IMR-90 (cell line): ENCODE results near the gene SLC22A7. TPM values are rescaled to one million over a fixed set of nuclear protein-coding genes. Genes with fewer than 3 reads are reported as not detected.

Experiments used
- ATAC-seq: fragments of 200-7000 bp; cut with Tn5 transposase; 2 replicates; pipeline ENCODE4 v1.9.1; 2020; ENCODE audit warnings: low read depth, mild to moderate bottlenecking, moderate library complexity
- BruUV-seq: library from RNA; stranded (reverse); fragments of 400-500 nt; replicated peaks from 2 replicates; lab custom pipeline; 2021; lab: Mats Ljungman, UMichigan
- CTCF ChIA-PET: fragments of 300-600 bp; formaldehyde crosslinking; extraction: SDS; loops from one replicate; lab custom pipeline; 2021; ENCODE audit warnings: antibody characterized with exemption; lab: Yijun Ruan, JAX
- POLR2A ChIA-PET: fragments of 300-600 bp; sonication (Branson Sonifier 250); formaldehyde crosslinking; loops from one replicate; lab custom pipeline; 2022; ENCODE audit warnings: antibody characterized with exemption; ENCODE audit not compliant: unreplicated experiment; lab: Charles Lee
- DNase-seq: peaks from one replicate; pipeline ENCODE4 v3.0.0; 2013
- H2AFZ ChIP-seq: replicated peaks from 2 replicates; pipeline ENCODE3; 2013; ENCODE audit warnings: low read length, mild to moderate bottlenecking; ENCODE audit not compliant: poor library complexity
- H2AK5ac ChIP-seq: 2 replicates; pipeline ENCODE4 v1.6.1; 2013; ENCODE audit warnings: low read depth, low read length, inconsistent platforms
- H2AK9ac ChIP-seq: replicated peaks from 2 replicates; pipeline ENCODE3; 2013; ENCODE audit warnings: mild to moderate bottlenecking, low read depth, low read length, moderate library complexity; ENCODE audit not compliant: poor library complexity
- H2BK120ac ChIP-seq: 2 replicates; pipeline ENCODE4 v1.6.1; 2013; ENCODE audit warnings: low read depth, low read length, inconsistent platforms
- H2BK15ac ChIP-seq: 3 replicates; pipeline ENCODE4 v1.6.1; 2013; ENCODE audit warnings: low read depth, low read length, inconsistent platforms
- H2BK20ac ChIP-seq: 2 replicates; pipeline ENCODE4 v1.6.1; 2013; ENCODE audit warnings: low read depth, mild to moderate bottlenecking, inconsistent platforms, low read length, moderate library complexity
- H2BK5ac ChIP-seq: 2 replicates; pipeline ENCODE4 v1.6.1; 2013; ENCODE audit warnings: mild to moderate bottlenecking, low read depth, low read length, inconsistent platforms; ENCODE audit not compliant: poor library complexity, severe bottlenecking
- H3K14ac ChIP-seq: replicated peaks from 2 replicates; pipeline ENCODE4 v1.6.1; 2013; ENCODE audit warnings: low read depth, low read length, inconsistent platforms
- H3K18ac ChIP-seq: 2 replicates; pipeline ENCODE4 v1.6.1; 2013; ENCODE audit warnings: low read depth, low read length, control low read depth
- H3K23ac ChIP-seq: 2 replicates; pipeline ENCODE4 v1.6.1; 2013; ENCODE audit warnings: low read depth, low read length, inconsistent platforms
- H3K27ac ChIP-seq: 2 replicates; pipeline ENCODE4 v1.5.1; 2013; ENCODE audit warnings: mild to moderate bottlenecking, control low read depth, low read length; ENCODE audit not compliant: insufficient read depth
- H3K27me3 ChIP-seq: 2 replicates; pipeline ENCODE4 v1.6.1; 2013; ENCODE audit warnings: low read length; ENCODE audit not compliant: control insufficient read depth, insufficient read depth
- H3K36me3 ChIP-seq: 2 replicates; pipeline ENCODE4 v1.6.1; 2013; ENCODE audit warnings: low read length, mixed read lengths; ENCODE audit not compliant: control insufficient read depth, insufficient read depth
- H3K4ac ChIP-seq: 2 replicates; pipeline ENCODE4 v1.6.1; 2013; ENCODE audit warnings: low read depth, low read length, inconsistent platforms
- H3K4me1 ChIP-seq: 2 replicates; pipeline ENCODE4 v1.6.1; 2013; ENCODE audit warnings: low read length, mixed read lengths; ENCODE audit not compliant: control insufficient read depth, insufficient read depth
- H3K4me2 ChIP-seq: 2 replicates; pipeline ENCODE4 v1.6.1; 2013; ENCODE audit warnings: low read depth, mild to moderate bottlenecking, control low read depth, low read length, moderate library complexity
- H3K4me3 ChIP-seq: 2 replicates; pipeline ENCODE4 v1.5.1; 2013; ENCODE audit warnings: low read depth, mild to moderate bottlenecking, control low read depth, low read length, moderate library complexity; ENCODE audit not compliant: insufficient read depth
- H3K56ac ChIP-seq: 2 replicates; pipeline ENCODE4 v1.6.1; 2013; ENCODE audit warnings: low read length, inconsistent platforms; ENCODE audit not compliant: insufficient read depth; ENCODE audit errors: extremely low read depth
- H3K79me1 ChIP-seq, 2 experiments: 2 replicates each; pipeline ENCODE4 v1.6.1; 2013; ENCODE audit warnings: low read length in 2 of 2, inconsistent platforms in 1 of 2, low read depth in 1 of 2
- H3K9ac ChIP-seq: 2 replicates; pipeline ENCODE4 v1.6.1; 2013; ENCODE audit warnings: low read depth, low read length, control low read depth
- H3K9me1 ChIP-seq: 2 replicates; pipeline ENCODE4 v1.6.1; 2013; ENCODE audit warnings: low read length, inconsistent platforms; ENCODE audit not compliant: insufficient read depth
- H3K9me3 ChIP-seq: 2 replicates; pipeline ENCODE4 v1.6.1; 2013; ENCODE audit warnings: low read length; ENCODE audit not compliant: control insufficient read depth, insufficient read depth
- H4K20me1 ChIP-seq: 2 replicates; pipeline ENCODE4 v1.6.1; 2013; ENCODE audit warnings: low read length, inconsistent platforms; ENCODE audit not compliant: insufficient read depth
- H4K5ac ChIP-seq: 2 replicates; pipeline ENCODE4 v1.6.1; 2013; ENCODE audit warnings: mild to moderate bottlenecking, low read depth, low read length, control low read depth
- H4K8ac ChIP-seq, 2 experiments: 2 replicates each; pipeline ENCODE4 v1.6.1; 2013; ENCODE audit warnings: low read depth in 2 of 2, low read length in 2 of 2, control low read depth in 1 of 2, inconsistent platforms in 1 of 2
- H4K91ac ChIP-seq: 2 replicates; pipeline ENCODE4 v1.6.1; 2013; ENCODE audit warnings: low read depth, low read length, inconsistent platforms; ENCODE audit not compliant: insufficient read depth
- BHLHE40 ChIP-seq: fragments of 150-350 bp; IDR thresholded peaks from 2 replicates; pipeline ENCODE4 v1.6.1; 2016; ENCODE audit warnings: mild to moderate bottlenecking, low read depth, low read length
- CEBPB ChIP-seq: IDR thresholded peaks from 2 replicates; pipeline ENCODE4 v1.6.1; 2012; ENCODE audit warnings: low read depth, low read length, improper control_type of control experiment
- CHD1 ChIP-seq: IDR thresholded peaks from 2 replicates; pipeline ENCODE4 v1.6.1; 2012; ENCODE audit warnings: low read depth, low read length, improper control_type of control experiment
- CTCF ChIP-seq: conservative IDR thresholded peaks from 2 replicates; pipeline ENCODE4 v1.5.1; 2012; ENCODE audit warnings: mild to moderate bottlenecking, low read depth, low read length, improper control_type of control experiment
- ELK1 ChIP-seq: fragments of 150-350 bp; IDR thresholded peaks from 2 replicates; pipeline ENCODE4 v1.6.1; 2016; ENCODE audit warnings: low read depth, mild to moderate bottlenecking, low read length, moderate library complexity, borderline replicate concordance
- FOS ChIP-seq: fragments of 150-350 bp; IDR thresholded peaks from 2 replicates; pipeline ENCODE4 v1.6.1; 2016; ENCODE audit warnings: low read depth, low read length
- MAFK ChIP-seq: IDR thresholded peaks from 2 replicates; pipeline ENCODE4 v1.6.1; 2012; ENCODE audit warnings: low read depth, low read length, improper control_type of control experiment
- MAZ ChIP-seq: IDR thresholded peaks from 2 replicates; pipeline ENCODE4 v1.6.1; 2012; ENCODE audit warnings: low read depth, mild to moderate bottlenecking, low read length, improper control_type of control experiment, moderate library complexity, borderline replicate concordance
- MXI1 ChIP-seq: IDR thresholded peaks from 2 replicates; pipeline ENCODE4 v1.6.1; 2012; ENCODE audit warnings: low read depth, mild to moderate bottlenecking, low read length, moderate library complexity, borderline replicate concordance
- NFE2L2 ChIP-seq: fragments of 150-350 bp; IDR thresholded peaks from 2 replicates; pipeline ENCODE4 v1.6.1; 2016; ENCODE audit warnings: low read depth, mild to moderate bottlenecking, low read length
- POLR2A ChIP-seq: IDR thresholded peaks from 2 replicates; pipeline ENCODE4 v1.6.1; 2012; ENCODE audit warnings: mild to moderate bottlenecking, low read depth, low read length
- RAD21 ChIP-seq: IDR thresholded peaks from 2 replicates; pipeline ENCODE4 v1.6.1; 2012; ENCODE audit warnings: low read length, improper control_type of control experiment
- RCOR1 ChIP-seq: IDR thresholded peaks from 2 replicates; pipeline ENCODE4 v1.6.1; 2012; ENCODE audit warnings: mild to moderate bottlenecking, low read length, improper control_type of control experiment; ENCODE audit not compliant: insufficient replicate concordance
- RFX5 ChIP-seq: IDR thresholded peaks from 2 replicates; pipeline ENCODE4 v1.8.0; 2012; ENCODE audit warnings: low read depth, mild to moderate bottlenecking, low read length, moderate library complexity
- SMC3 ChIP-seq: fragments of 150-350 bp; IDR thresholded peaks from 2 replicates; pipeline ENCODE4 v1.6.1; 2016; ENCODE audit warnings: low read depth, mild to moderate bottlenecking, antibody characterized with exemption, low read length, moderate library complexity
- USF2 ChIP-seq: fragments of 150-350 bp; IDR thresholded peaks from 2 replicates; pipeline ENCODE4 v1.6.1; 2017; ENCODE audit warnings: mild to moderate bottlenecking, antibody characterized with exemption, low read length, low read depth
- WGBS, 2 experiments: methylation state at CpG; one replicate each; pipeline versions ENCODE4 v1.1.5 to v1.1.7; 2013; ENCODE audit warnings: missing lambda C conversion rate in 2 of 2; ENCODE audit not compliant: insufficient read length in 1 of 2; ENCODE audit errors: extremely low coverage in 2 of 2; 5-methylcytosine and 5-hydroxymethylcytosine counted together
- dilution Hi-C: fragments of 300-500 bp; cut with HindIII; formaldehyde crosslinking; loops from one replicate; pipeline ENCODE4 v1.14.3; 2018; ENCODE audit warnings: low sequenced_read_pairs; ENCODE audit not compliant: unreplicated experiment
- in situ Hi-C: fragments of 300-500 bp; cut with MboI; formaldehyde crosslinking; loops from 3 replicates; pipeline ENCODE4 v1.14.3; 2019; ENCODE audit warnings: low sequenced_read_pairs, inconsistent platforms, mixed read lengths
- intact Hi-C: fragments of 100-400 bp; cut with micrococcal nuclease; formaldehyde crosslinking; loops from 2 replicates; pipeline ENCODE4 v1.10.0; 2022
- polyA plus RNA-seq, 3 experiments: library from polyadenylated mRNA; depleted of rRNA; stranded (reverse); fragments of >200 nt; gene quantifications; 2 replicates each; pipeline ENCODE4 v1.2.3, GENCODE V29; 2012; ENCODE audit warnings: low replicate concordance in 1 of 3
- total RNA-seq: library from RNA; depleted of rRNA; stranded (reverse); fragments of >200 nt; gene quantifications from 2 replicates; pipeline ENCODE4 v1.2.3, GENCODE V29; 2012

Gene SLC22A7
- total and polyA plus RNA-seq, 2 of the 4 experiments (the other 2 are of a cell fraction), result not detected

DNA sequence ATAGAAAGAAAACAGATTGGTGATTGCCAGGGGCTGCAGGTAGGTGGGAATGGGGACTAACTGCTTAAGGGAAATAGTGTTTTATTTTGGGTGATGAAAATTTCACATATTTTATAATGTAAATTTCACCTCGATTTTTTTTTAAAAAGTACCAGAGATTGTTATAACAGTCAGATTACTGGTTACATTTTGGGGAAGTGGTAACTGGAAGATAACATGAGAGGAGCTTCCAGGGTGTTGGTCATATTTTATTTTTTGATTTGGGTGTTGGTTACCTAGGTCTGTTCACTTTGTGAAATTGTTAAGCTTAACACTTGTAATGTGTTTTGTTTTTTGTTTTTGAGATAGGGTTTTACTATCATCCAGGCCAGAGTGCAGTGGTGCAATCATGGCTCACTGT lies 27.8 kb downstream of the SLC22A7 start:
- no peak overlapping the region for H2BK120ac ChIP-seq
- H2BK15ac ChIP-seq, result no peak overlapping the region
- no TSS peak for BruUV-seq
- no peak overlapping the region for H2AK5ac ChIP-seq
- H2AFZ ChIP-seq, result no peak overlapping the region
- H3K27ac ChIP-seq, result no peak overlapping the region
- H2BK20ac ChIP-seq, result no peak overlapping the region
- no peak for ATAC-seq
- no peak overlapping the region for H3K9ac ChIP-seq
- WGBS, 2 experiments, result no CpG with 5 or more reads among the region's 1 CpG
- dilution Hi-C loops, result no loop called here
- H3K56ac ChIP-seq, result no peak overlapping the region
- H3K27me3 ChIP-seq, result no peaks in the 10 kb centered on the region
- no peak overlapping the region for H3K23ac ChIP-seq
- H3K18ac ChIP-seq, result no peak overlapping the region
- intact Hi-C loops, result no loop called here
- no peaks in the 10 kb centered on the region for H3K9me3 ChIP-seq
- H4K5ac ChIP-seq, result no peak overlapping the region
- in situ Hi-C loops, result no loop called here
- no peaks in the 10 kb centered on the region for H4K20me1 ChIP-seq
- no peak overlapping the region for H3K4me3 ChIP-seq
- H2AK9ac ChIP-seq, result no peak overlapping the region
- H4K8ac ChIP-seq, result no peak overlapping the region
- H3K14ac ChIP-seq, result no peak overlapping the region
- no peak overlapping the region for H3K4me2 ChIP-seq
- H4K91ac ChIP-seq, result no peak overlapping the region
- H3K4me1 ChIP-seq, result no peaks in the 10 kb centered on the region
- H3K36me3 ChIP-seq, result no peaks in the 10 kb centered on the region
- H3K4ac ChIP-seq, result no peak overlapping the region
- H3K9me1 ChIP-seq, result no peaks in the 10 kb centered on the region
- CTCF ChIA-PET, result no interaction called here
- H3K79me1 ChIP-seq, result no peaks in the 10 kb centered on the region
- POLR2A ChIA-PET, result no interaction called here
- H2BK5ac ChIP-seq, result no peak overlapping the region
- no peak for TF ChIP-seq CTCF
- TF ChIP-seq MAZ, result no peak
- no peak for TF ChIP-seq CEBPB
- TF ChIP-seq RAD21, result no peak
- TF ChIP-seq SMC3, result no peak
- no peak for TF ChIP-seq USF2
- TF ChIP-seq MAFK, result no peak
- no peak for TF ChIP-seq NFE2L2
- no peak for TF ChIP-seq ELK1
- TF ChIP-seq FOS, result no peak
- no peak for TF ChIP-seq BHLHE40
- no peak for TF ChIP-seq RFX5
- TF ChIP-seq CHD1, result no peak
- TF ChIP-seq POLR2A, result no peak
- TF ChIP-seq MXI1, result no peak
- TF ChIP-seq RCOR1, result no peak
- no peak for DNase-seq
